Stimulated activated CD8-positive, alpha-beta memory T cell treated with anti-CD3 and anti-CD28 coated beads, Interleukin-15, amount 100 ng/mL, for 1 hour (primary cell): ENCODE results near the gene LZTR1.
"Not testable (repeated sequence)": the region's sequence is repeated elsewhere in the genome, so short reads cannot be mapped to it uniquely, and the experiment has no call there.

Experiments
- DNase-seq: peaks from one replicate; pipeline ENCODE4 v3.0.0-alpha.2; 2020; ENCODE audit warnings: low read depth

Gene LZTR1

GRCh38 chr22:21033895-21034294 lies 51.8 kb downstream of the LZTR1 start:
- no peak for DNase-seq

DNA sequence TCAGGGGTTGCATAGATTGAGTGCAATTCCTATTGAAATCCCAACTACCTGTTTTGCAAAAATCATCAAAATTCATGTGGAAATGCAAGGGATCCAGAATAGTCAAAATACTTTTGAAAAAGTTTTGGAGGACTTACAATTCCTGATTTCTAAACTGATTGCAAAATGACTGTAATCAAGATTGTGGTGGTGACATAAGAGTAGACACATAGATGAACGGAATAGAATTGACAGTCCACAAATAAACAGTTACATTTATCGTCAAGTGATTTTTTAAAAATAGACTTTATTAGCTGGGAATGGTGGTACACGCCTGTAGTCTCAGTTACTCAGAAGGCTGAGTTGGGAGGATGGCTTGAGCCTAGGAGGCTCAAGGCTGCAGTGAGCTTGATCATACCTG lies 52.9 kb downstream of the LZTR1 start:
- DNase-seq, result no peak

GRCh38 chr22:21038405-21038804 lies 56.3 kb downstream of the LZTR1 start:
- DNase-seq, result no peak

- not testable (repeated sequence) for DNase-seq
These were observed 57.1 kb downstream of the LZTR1 start for GRCh38 chr22:21039158-21039557.

- no peak for DNase-seq
These were observed 59.8 kb downstream of the LZTR1 start for GRCh38 chr22:21041937-21042336.

- no peak for DNase-seq
These were observed 61.1 kb downstream of the LZTR1 start for GRCh38 chr22:21042978-21043859.

- DNase-seq, result no peak
These were observed 61.9 kb downstream of the LZTR1 start for GRCh38 chr22:21043860-21044535.

GRCh38 chr22:21044931-21045584 lies 63.0 kb downstream of the LZTR1 start:
- no peak for DNase-seq

DNA sequence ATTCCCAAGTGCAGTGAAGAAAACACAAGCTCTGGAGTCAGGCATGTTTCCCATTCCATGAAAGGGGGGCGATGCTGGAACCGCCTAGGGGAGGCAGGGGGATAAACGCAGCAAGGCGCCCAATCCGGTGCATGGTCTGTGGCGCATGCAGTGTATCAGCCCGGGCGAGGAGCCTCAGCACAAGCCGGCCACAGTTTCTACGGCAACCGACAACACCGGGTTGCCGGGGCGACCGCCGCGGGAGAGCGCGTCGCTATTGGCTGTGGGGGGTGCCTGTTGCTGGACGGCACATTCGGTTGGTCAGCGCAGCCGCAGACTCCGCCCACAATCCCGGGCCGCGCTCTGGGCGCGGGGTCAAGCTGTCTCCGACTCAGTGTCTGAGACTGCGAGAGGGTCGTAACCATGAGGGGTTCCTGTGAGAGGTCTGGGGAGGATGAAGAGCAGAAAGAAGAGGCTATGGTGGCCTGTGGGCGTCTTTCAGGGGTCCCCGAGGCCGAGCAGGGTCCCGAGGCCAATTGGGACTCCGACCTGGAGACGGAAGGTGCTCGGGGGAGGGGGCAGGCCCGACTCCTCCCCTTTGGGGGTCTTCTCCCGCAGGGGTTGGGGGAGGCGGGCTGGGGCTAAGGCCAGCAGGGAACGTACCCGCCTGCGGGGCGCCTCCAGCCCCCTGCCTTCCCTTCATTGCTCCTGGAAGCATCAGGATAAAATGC lies 63.6 kb downstream of the LZTR1 start, which contains the start of gene LRRC74B:
TSS of gene LRRC74B (plus strand) at position 362 of the 710 bp plus-strand sequence. CDS start at position 403, 41 bp downstream.
- peak; percentile 38 for DNase-seq

GRCh38 chr22:21047035-21047661 lies 65.1 kb downstream of the LZTR1 start:
- DNase-seq, result no peak

DNA sequence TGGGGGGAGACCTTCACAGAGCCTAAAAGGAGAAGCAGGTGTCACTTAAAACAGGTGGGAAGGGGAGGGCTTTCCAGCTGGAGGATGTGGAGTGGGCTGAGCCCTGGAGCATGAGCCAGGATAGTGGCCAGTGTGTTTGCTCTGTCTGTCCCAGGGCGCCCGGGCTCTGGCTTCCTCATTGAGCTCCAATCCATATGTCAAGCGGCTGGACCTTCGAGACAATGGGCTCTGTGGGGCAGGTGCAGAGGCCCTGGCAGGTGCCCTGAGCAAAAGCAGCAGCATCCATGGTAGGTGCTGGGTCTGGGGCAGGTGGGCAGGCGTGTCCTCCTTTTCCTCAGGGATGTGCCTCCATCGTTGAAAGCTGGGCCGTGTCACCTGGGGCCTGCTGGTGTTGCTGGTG lies 65.6 kb downstream of the LZTR1 start:
- DNase-seq, result no peak

DNA sequence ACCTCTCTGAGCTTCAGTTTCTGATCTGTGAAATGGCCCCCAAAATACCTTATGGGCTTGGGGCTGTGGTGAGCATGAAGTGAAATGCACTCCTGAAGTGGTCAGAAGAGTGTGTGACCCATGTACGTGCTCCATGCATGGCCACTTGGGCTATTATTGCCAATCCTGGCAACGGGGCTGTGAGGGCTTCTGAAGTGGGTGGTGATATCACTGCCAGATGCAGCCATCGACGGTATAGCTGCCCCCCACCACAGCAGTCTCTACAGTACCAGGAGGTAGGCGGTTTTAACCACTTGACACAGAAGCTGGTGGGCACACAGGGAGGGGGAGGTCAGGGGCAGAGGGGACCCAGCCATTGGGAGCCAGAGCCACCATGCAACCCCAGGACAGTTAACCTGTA lies 66.4 kb downstream of the LZTR1 start:
- not testable (repeated sequence) for DNase-seq
